GM18526 (cell line): ENCODE results near the gene SORCS2.

Experiments used
- POLR2A ChIP-seq: IDR thresholded peaks from 3 replicates; pipeline ENCODE4 v1.6.1; 2011; ENCODE audit not compliant: insufficient read length; ENCODE audit errors: extremely low read depth

Gene SORCS2

DNA sequence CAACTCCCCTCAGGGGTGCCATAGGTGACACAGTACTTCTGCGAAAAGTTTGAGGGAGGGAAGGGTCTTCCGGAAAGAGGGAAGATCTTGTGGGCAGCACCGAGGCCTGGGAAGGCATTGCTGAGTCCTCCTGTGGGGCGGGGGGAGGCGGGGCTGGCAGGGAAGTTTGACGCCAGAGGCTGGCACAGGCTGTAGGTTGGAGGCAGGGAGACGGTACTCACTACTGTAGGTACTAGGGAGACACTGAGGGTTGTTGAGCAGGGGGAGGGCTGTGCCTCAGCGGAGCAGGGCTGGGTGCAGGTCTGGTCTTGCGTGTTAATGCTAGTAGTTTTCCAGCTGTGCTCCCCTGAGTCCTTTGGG is 265.7 kb downstream of the SORCS2 start:
- no peak for TF ChIP-seq POLR2A

DNA sequence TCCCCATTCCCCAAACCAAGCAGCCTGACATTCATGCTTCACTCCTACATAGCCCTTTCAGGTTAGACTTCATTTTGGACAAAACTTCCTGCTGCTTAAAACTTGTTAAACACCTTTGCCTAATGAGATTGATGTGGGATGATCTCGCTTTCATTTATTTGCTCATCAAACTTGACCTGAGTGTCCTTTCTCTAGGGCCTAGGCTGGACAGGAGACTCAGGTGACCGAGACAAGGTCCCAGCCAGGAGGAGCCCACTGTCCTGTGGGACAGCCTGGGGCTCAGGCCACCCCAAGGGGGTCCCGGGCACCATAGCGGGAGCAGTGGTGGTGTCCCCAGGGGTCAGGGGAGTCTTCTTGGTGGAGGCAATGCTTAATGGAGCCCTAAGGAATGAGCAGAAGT is 266.1 kb downstream of the SORCS2 start:
- TF ChIP-seq POLR2A = no peak

DNA sequence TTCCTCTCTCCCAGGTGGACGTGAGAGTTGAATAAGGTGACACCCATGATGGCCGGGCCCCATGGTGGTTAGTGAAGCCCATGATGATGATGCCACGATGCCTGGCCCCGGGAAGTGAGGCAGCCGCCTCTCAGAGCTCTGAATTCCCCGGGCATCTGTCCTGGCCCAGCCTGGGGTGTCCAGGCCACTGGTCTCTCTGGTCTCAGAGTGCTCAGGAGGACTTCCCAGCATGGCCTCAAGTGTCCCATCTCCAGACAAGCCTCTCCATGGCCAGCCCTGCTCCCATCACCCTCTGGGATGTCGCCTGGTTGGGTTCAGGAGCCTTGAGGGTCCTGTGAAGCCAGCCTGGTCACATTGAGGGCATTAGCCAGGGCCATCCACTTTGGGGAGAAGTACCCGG is 267.1 kb downstream of the SORCS2 start:
- TF ChIP-seq POLR2A = no peak

DNA sequence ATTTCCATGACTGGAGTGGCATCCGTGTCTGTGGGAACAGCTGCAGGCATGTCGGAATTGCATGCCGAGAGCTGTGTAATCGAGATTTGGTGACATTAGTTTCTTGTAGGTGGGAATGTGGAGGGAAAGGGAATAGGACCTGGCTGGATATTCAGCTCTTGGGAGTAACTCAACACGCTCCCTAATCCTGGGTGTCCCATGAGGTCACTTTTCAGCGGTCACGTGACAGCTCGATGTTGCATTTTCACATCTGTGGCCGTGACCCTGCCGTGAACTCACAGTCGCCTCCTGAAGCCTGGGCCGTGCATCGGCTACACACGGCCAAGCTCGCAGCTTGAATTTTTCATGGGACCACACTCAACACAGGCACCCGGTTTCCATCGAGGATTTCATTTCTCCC is 268.2 kb downstream of the SORCS2 start:
- no peak for TF ChIP-seq POLR2A

DNA sequence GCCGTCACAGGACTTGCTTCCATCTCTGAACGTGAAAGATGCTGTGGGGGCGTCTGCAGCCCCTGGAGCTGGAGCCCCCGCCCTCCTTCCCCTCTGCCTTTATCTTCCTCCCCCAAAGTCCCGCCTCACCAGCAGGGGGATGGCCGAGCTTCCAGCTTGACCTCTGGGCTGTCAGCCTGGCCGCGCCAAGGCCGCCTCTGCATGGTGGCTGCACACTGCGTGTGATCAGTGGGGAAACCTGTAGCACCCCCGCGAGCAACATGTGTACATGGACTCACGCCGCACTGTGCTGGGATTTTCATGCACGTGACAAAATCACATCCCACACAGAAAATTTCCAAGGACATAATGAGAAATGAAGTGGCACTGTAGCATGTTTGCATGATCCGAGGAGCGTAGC is 268.9 kb downstream of the SORCS2 start:
- no peak for TF ChIP-seq POLR2A

DNA sequence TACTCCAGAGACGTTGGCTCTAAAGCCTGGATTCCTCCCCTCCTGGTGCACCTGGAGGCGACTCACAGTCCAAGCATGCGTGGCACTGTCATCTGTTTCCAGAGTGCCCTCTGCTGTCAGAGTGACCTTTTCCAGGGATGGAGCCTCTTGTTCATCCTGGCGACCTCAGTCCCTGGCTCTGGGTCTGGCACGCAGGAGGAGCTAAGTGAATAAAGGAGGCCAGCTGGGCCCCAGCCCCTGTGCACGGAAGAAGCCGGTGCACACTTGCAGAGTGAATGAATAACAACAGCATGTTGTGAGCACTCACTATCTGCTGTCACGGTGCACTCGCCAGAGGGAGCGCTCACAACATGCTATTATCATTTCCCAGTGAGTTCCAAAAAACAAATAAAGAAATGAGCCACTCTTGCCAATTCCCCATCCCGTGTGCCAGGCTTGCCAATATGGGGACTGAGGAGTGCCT is 270.2 kb downstream of the SORCS2 start:
- no peak for TF ChIP-seq POLR2A

DNA sequence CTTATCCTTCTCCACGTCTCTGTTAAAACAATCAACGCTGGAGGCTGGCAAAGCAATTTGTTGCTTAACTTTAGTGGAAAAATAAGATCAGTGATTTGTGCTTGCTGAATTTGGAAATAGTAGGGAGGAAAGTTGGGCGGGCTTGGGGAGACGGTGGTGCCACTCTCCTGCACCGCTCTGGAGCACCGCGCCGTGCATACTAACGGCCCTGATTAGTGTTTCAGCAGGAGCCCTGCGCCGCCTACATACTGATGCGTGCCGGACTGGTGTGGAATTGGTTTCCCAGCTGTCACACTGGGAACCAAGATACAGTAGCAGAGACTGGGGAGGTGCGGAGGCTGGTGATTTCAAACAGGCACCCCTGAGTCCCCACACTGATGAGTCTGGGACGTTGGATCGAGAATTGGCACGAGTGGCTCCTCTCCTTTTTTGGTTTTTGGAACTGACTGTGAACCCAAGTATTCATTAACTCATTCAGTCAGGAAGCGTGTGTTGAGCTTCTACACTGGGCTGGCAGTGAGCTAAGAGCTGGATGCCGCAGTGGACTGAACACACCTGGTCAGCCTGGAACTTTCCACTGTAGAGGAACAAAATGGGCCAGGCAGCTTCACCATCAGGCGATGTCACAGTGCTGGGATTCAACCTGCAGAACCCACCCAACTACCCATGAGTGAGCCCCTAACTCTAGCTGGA is 271.4 kb downstream of the SORCS2 start:
- TF ChIP-seq POLR2A = no peak

DNA sequence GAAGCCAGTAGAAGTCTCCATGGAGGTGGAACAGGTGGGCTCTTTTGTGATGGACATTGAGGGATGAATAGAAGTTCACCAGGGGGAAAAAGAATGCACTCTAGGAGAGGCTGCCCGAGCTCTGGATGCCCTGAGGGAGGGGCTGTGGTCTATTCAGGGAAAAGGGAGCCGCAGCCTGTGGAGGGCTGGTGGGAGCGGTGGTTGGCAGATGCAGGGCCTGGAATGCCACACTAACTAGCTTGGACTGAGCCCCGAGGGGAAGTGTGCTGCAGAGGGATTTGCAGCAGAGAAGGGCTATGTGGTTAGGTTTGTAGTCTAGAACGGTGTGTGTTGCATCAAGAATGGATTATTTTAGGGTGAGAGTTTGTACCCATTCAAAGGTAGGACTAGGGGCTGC is 271.9 kb downstream of the SORCS2 start:
- no peak for TF ChIP-seq POLR2A

DNA sequence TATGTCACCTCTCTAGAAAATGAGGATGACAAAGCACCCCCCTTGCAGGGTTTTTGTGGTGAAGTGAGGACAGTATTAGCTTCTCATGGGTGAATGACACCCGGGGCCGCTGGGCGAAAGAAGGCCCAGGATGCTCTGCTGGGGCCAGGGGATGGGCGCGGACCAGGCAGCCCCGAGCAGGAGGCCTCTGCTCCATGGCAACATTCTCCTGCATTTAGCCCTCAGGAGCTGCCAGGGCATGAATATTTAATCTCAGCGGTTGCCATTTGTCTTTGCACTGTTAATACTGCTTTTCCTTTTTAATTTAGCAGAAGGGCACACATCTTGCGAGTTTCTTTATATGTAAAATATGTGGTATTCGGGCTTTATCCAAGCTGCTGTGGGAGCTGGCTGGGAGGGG is 272.7 kb downstream of the SORCS2 start:
- TF ChIP-seq POLR2A = no peak

DNA sequence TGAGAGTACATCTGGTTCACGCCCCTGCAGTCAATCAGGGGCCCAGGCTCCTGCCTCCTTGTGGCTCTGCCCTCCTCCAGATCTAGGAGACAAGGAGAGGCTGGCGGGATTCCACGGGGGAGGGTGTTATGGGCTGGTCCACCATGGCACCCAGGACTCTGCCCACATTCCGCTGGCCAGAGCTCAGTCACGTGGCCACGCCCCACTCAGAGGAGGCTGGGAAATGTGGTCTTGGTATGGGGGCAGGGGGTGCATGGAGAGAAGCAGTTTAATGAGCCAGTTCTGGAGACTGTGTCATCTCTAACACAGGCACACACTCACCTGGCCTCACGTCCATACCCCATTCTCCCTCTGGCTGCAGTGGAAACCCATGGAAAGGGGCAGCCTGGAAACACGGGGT is 273.9 kb downstream of the SORCS2 start:
- no peak for TF ChIP-seq POLR2A

DNA sequence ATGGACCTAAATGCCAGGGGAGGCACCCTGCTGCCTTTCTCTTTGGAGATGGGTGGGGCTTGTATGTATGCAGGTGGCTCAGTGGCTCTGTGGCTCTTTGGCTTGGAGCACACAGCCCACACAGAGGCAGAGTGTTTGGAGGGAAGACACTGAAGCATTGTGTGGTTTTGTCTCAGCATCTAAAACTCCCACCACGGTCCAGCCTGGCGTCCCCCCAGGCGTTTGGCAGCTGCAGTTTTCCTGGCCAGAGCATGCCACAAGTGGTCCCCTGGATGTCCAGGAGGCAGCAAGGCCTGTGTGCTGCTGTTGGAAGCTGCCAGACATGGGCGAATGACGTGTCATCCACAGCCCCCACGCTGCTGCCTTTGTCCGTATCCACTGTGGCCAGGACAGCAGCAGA is 274.6 kb downstream of the SORCS2 start:
- TF ChIP-seq POLR2A = no peak

DNA sequence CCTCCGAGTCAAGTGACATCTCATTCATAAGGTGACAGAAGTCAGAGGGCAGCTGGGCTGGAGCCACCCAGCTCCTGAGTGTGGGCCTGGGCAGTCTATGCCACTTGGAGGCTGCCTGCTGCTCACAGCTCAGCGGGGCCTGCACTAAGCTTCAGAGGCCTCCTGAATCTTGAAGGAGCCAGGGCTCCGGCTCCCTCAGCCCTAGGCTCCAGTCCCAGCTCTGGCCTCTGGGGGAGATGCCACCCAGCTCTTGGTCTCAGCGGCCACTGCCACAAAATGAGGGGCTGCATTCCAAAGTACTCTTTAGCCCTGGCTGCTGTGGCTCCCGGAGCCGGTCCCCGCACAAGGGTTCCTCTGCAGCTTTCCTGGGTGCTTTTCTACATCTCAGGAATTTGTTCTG is 275.1 kb downstream of the SORCS2 start:
- no peak for TF ChIP-seq POLR2A

DNA sequence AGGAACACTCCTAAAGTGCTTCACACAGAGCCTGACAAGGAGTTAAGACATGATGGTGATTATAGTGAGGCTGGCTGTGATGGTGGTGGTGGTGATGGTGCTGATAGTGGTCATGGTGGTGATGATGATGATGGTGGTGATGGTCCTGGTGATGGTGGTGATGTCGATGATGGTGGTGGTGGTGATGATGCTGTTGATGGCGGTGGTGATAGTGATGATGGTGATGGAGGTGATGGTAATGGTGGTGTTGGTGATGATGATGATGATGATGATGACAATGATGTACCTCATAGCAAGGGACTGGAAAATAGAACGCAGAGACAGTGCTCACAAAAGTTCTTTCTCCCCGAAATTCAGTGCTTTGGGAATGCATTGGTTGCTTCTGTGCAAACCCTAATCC is 276.7 kb downstream of the SORCS2 start:
- TF ChIP-seq POLR2A = no peak

DNA sequence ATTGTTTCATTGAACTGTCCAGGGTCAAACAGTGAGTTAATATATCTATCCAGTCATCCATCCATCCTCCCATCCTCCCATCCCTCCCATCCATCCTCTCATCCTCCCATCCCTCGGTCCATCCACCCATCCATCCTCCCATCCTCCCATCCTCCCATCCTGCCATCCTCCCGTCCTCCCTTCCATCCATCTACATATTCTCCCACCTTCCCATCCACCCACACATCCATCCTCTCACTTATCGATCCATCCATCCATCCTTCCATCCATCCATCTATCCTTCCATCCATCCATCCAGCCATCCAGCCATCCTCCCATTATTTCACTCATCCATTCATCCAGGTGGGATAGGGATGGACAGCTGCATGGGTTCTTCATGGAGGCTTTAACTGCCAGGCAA is 277.8 kb downstream of the SORCS2 start:
- TF ChIP-seq POLR2A = no peak

DNA sequence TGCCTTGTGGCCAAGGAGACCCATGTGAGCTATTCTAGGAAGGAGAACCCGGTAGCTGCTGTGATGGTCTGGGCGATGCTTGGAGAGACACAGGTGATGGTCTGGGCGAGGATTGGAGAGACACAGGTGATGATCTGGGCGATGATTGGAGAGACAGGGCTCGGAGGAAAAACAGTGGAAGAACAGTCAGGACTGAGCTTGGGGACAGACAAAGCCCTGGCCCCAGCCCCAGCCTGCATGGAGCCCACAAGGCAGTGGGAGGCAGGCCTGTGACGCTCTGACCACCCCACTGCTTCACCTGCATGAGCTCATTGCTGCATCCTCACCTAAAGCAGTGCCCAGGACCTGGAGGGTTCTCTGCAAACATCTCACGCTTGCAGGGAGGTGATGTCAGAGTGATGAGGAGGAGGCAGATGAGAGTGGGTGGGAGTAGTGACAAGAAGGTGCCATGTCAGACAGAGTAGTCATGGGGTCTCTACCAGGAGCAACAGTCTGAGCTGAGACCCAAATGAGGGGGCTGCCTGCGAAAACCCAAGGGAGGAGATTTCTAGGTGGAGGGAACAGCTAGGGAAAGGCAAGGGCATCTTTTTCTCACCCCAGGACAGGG is 278.3 kb downstream of the SORCS2 start:
- TF ChIP-seq POLR2A = no peak

DNA sequence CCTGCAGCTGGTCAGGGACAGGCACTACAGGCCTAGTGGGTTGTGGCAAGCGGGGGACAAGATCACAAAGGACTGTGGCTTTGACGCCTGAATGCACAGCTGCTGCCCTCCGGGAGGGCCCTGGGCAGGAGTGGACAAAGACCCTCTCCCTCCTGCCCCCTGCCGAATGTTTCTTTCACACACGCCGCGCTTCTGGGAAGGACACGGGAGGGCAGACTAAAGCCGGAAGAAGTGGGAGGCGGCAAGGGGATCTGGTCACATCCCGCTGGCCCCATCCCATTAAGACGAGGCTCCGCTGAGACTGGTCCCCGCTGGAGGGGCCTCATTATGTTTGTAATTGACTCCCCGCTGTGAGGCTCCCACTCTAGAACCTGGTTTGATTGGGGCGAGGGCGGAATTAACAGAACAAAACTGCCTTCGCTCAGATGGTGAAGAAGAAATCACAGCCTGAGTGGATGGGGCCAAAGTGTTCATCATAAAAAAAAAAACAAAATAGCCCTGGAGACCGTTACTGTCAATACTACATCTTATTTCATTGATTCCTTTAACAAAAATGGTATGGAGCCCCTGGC is 280.2 kb downstream of the SORCS2 start:
- no peak for TF ChIP-seq POLR2A

DNA sequence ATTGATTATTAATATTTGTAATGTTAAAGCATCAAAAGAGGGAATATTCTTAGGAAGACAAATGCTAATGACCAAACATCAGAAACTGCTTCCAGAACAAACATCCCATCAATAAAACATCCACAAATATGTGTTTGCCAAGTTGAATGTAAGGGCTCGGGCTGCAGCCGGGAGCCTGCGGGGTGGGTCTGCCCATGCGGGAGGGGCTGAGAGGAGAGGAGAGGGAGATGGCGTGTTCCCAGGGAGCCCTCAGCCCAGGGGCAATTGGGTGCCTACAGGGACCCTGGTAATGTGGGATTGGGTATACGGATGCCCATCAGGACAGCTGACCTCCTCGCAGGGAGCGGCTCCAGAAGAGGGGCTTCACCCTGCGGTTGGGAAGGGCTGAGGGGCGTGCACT is 280.7 kb downstream of the SORCS2 start:
- TF ChIP-seq POLR2A = no peak
